OCI-LY7 (cell line): ENCODE results near the gene SF3B6. TPM values are rescaled to one million over a fixed set of nuclear protein-coding genes. Genes with fewer than 3 reads are reported as not detected.

Experiments
- BruUV-seq: library from RNA; stranded (reverse); fragments of 400-500 nt; replicated peaks from 2 replicates; lab custom pipeline; 2021; lab: Mats Ljungman, UMichigan
- CTCF ChIA-PET: fragments of 300-600 bp; sonication (Branson Sonifier 250); formaldehyde crosslinking; loops from one replicate; lab custom pipeline; 2022; ENCODE audit warnings: antibody characterized with exemption; ENCODE audit not compliant: unreplicated experiment; lab: Charles Lee
- POLR2A ChIA-PET: fragments of 300-600 bp; sonication (Branson Sonifier 250); formaldehyde crosslinking; loops from one replicate; lab custom pipeline; 2022; ENCODE audit warnings: antibody characterized with exemption; lab: Charles Lee
- DNase-seq: peaks from one replicate; pipeline ENCODE4 v3.0.0-alpha.2; 2015; ENCODE audit warnings: low spot score
- H2AFZ ChIP-seq: fragments of 200-600 bp; sonication (generic), shearing (Covaris generic); 2 replicates; pipeline ENCODE4 v1.6.1; 2014; ENCODE audit warnings: mild to moderate bottlenecking, antibody characterized with exemption, low read length, moderate library complexity
- H3K27ac ChIP-seq: fragments of 200-600 bp; sonication (generic); 2 replicates; pipeline ENCODE4 v1.5.1; 2014; ENCODE audit warnings: mixed run types, low read depth, mild to moderate bottlenecking, moderate library complexity, low read length, inconsistent platforms; ENCODE audit not compliant: poor library complexity, severe bottlenecking
- H3K36me3 ChIP-seq: fragments of 200-600 bp; sonication (generic); 2 replicates; pipeline ENCODE4 v1.6.1; 2014; ENCODE audit warnings: mild to moderate bottlenecking, antibody characterized with exemption, low read length, moderate library complexity, mixed read lengths; ENCODE audit not compliant: insufficient read depth
- H3K4me1 ChIP-seq: fragments of 200-600 bp; sonication (generic); 2 replicates; pipeline ENCODE4 v1.5.1; 2014; ENCODE audit warnings: mild to moderate bottlenecking, low read length; ENCODE audit not compliant: insufficient read depth, poor library complexity, severe bottlenecking
- H3K4me2 ChIP-seq: fragments of 200-600 bp; sonication (generic); 2 replicates; pipeline ENCODE4 v1.6.1; 2014; ENCODE audit warnings: mild to moderate bottlenecking, low read length
- H3K4me3 ChIP-seq: fragments of 200-600 bp; sonication (generic); 2 replicates; pipeline ENCODE4 v1.5.1; 2014; ENCODE audit warnings: mild to moderate bottlenecking, low read depth, low read length; ENCODE audit not compliant: poor library complexity, severe bottlenecking
- H3K79me2 ChIP-seq: fragments of 200-600 bp; sonication (generic); 2 replicates; pipeline ENCODE4 v1.6.1; 2016; ENCODE audit warnings: low read depth, mild to moderate bottlenecking, low read length, moderate library complexity, mixed read lengths; ENCODE audit not compliant: insufficient read depth
- H3K9me2 ChIP-seq: fragments of 200-600 bp; sonication (generic); 2 replicates; pipeline ENCODE4 v1.6.1; 2016; ENCODE audit warnings: mild to moderate bottlenecking, low read length, mixed read lengths; ENCODE audit not compliant: insufficient read depth
- H3K9me3 ChIP-seq: fragments of 200-600 bp; sonication (generic); 2 replicates; pipeline ENCODE4 v1.6.1; 2014; ENCODE audit warnings: mild to moderate bottlenecking, mixed run types, low read length, mixed read lengths
- H4K20me1 ChIP-seq: fragments of 200-600 bp; sonication (generic); 2 replicates; pipeline ENCODE4 v1.6.1; 2014; ENCODE audit warnings: mild to moderate bottlenecking, antibody characterized with exemption, low read length, moderate library complexity, mixed read lengths; ENCODE audit not compliant: insufficient read depth
- CTCF ChIP-seq: fragments of 200-600 bp; sonication (generic); conservative IDR thresholded peaks from 2 replicates; pipeline ENCODE4 v1.5.1; 2014; ENCODE audit warnings: mild to moderate bottlenecking, antibody characterized with exemption, low read length, moderate library complexity, mixed read lengths
- EZH2phosphoT487 ChIP-seq: fragments of 200-600 bp; sonication (generic); IDR thresholded peaks from 2 replicates; pipeline ENCODE4 v1.6.1; 2018; ENCODE audit warnings: low read depth, borderline replicate concordance, mild to moderate bottlenecking, mixed run types, antibody characterized with exemption, low read length, moderate library complexity, mixed read lengths
- intact Hi-C: fragments of 100-400 bp; cut with micrococcal nuclease; formaldehyde crosslinking; loops from one replicate; pipeline ENCODE4 v1.10.0; 2022; ENCODE audit not compliant: unreplicated experiment
- total RNA-seq, 2 experiments: library from RNA; depleted of rRNA in 1 of 2; stranded (reverse); fragments of >200 nt in 1 of 2; shearing (Covaris generic) in 1 of 2; gene quantifications; 2 replicates each; pipeline ENCODE4 v1.2.3, GENCODE V29; 2014 to 2022

SF3B6 gene
- total RNA-seq, 2 experiments from 2014 or later = 112 to 143 TPM

- Histone ChIP-seq H3K27ac (no peak overlapping the region), H3K9me3 (no peaks in the 10 kb centered on the region), H4K20me1 (no peaks in the 10 kb centered on the region), H3K4me3 (no peak overlapping the region), H3K4me2 (no peak overlapping the region), H3K9me2 (no peaks in the 10 kb centered on the region), H3K36me3 (no peaks in the 10 kb centered on the region), H3K4me1 (no peaks in the 10 kb centered on the region), H2AFZ (no peak overlapping the region), H3K79me2 (no peaks in the 10 kb centered on the region)
- intact Hi-C loops = no loop called here
- POLR2A ChIA-PET = no interaction called here
- TF ChIP-seq CTCF (no peak), EZH2phosphoT487 (no peak)
- CTCF ChIA-PET = no interaction called here
- BruUV-seq = no TSS peak
- DNase-seq = no peak
These were observed 31.2 kb upstream of the SF3B6 start for GRCh38 chr2:24107336-24107735.

- Histone ChIP-seq H3K4me1 (no peaks in the 10 kb centered on the region), H4K20me1 (no peaks in the 10 kb centered on the region), H3K4me3 (no peak overlapping the region), H3K4me2 (no peak overlapping the region), H3K9me3 (no peaks in the 10 kb centered on the region), H3K36me3 (no peaks in the 10 kb centered on the region), H3K79me2 (no peaks in the 10 kb centered on the region), H3K27ac (no peak overlapping the region), H3K9me2 (no peaks in the 10 kb centered on the region), H2AFZ (no peak overlapping the region)
- CTCF ChIA-PET = no interaction called here
- BruUV-seq = no TSS peak
- POLR2A ChIA-PET = interaction anchor here (0.6 to 0.9 kb wide), 2 partner anchors 70 to 768 kb away, joined by 4 to 6 read pairs; no protein-coding TSS in a partner anchor
- intact Hi-C loops = no loop called here
- no peak for TF ChIP-seq CTCF
- no peak for TF ChIP-seq EZH2phosphoT487
- no peak for DNase-seq
These were observed 30.7 kb upstream of the SF3B6 start for GRCh38 chr2:24106786-24107185.

GRCh38 chr2:24105816-24106215 lies 29.7 kb upstream of the SF3B6 start:
- no peak for DNase-seq
- TF ChIP-seq EZH2phosphoT487 = no peak
- no peak for TF ChIP-seq CTCF
- no peak overlapping the region for H3K27ac ChIP-seq
- H3K4me3 ChIP-seq = no peak overlapping the region
- no peak overlapping the region for H2AFZ ChIP-seq
- no peaks in the 10 kb centered on the region for H3K36me3 ChIP-seq
- intact Hi-C loops = no loop called here
- BruUV-seq = no TSS peak
- no peaks in the 10 kb centered on the region for H3K9me2 ChIP-seq
- H4K20me1 ChIP-seq = no peaks in the 10 kb centered on the region
- ChIA-PET CTCF (no interaction called here), POLR2A (interaction anchor here (0.6 kb wide), 1 partner anchor 1459 kb away, joined by 3 read pairs; no protein-coding TSS in a partner anchor)
- no peaks in the 10 kb centered on the region for H3K79me2 ChIP-seq
- H3K4me1 ChIP-seq = no peaks in the 10 kb centered on the region
- no peak overlapping the region for H3K4me2 ChIP-seq
- no peaks in the 10 kb centered on the region for H3K9me3 ChIP-seq
